H1 (cell line): Measurements from ENCODE around the gene PSTK. TPM values are rescaled to one million over a fixed set of nuclear protein-coding genes. Genes with fewer than 3 reads are reported as not detected.

Source experiments
- CTCF ChIA-PET: fragments of 300-600 bp; sonication (Branson Sonifier 250); formaldehyde crosslinking; loops from one replicate; lab custom pipeline; 2021; ENCODE audit not compliant: partially characterized antibody; lab: Charles Lee
- POLR2A ChIA-PET: fragments of 300-600 bp; sonication (Branson Sonifier 250); formaldehyde crosslinking; loops from one replicate; lab custom pipeline; 2021; ENCODE audit warnings: inconsistent platforms; ENCODE audit not compliant: partially characterized antibody; lab: Charles Lee
- DNase-seq, 2 experiments: peaks; one replicate each; pipeline versions ENCODE4 v3.0.0 to v3.0.0-alpha.2; 2010 to 2022; ENCODE audit warnings: low spot score in 2 of 2, low read depth in 1 of 2, mixed read lengths in 1 of 2
- FAIRE-seq: peaks from 2 replicates; lab custom pipeline; 2011; peaks lifted over from hg19 to GRCh38; lab: Jason Lieb, UNC
- H2AFZ ChIP-seq: 2 replicates; pipeline ENCODE4 v1.8.1; 2012; ENCODE audit warnings: low read length, inconsistent platforms
- H2AK5ac ChIP-seq: 2 replicates; pipeline ENCODE4 v1.6.1; 2013; ENCODE audit warnings: low read depth, low read length
- H2BK120ac ChIP-seq: replicated peaks from 2 replicates; pipeline ENCODE3; 2013; ENCODE audit warnings: low read depth, low read length, inconsistent platforms
- H2BK12ac ChIP-seq: 2 replicates; pipeline ENCODE4 v1.6.1; 2013; ENCODE audit warnings: low read depth, low read length
- H2BK15ac ChIP-seq: 2 replicates; pipeline ENCODE4 v1.6.1; 2013; ENCODE audit warnings: low read length
- H2BK20ac ChIP-seq: 2 replicates; pipeline ENCODE4 v1.6.1; 2013; ENCODE audit warnings: low read length
- H2BK5ac ChIP-seq: 2 replicates; pipeline ENCODE4 v1.6.1; 2013; ENCODE audit warnings: low read depth, low read length
- H3K14ac ChIP-seq: 2 replicates; pipeline ENCODE4 v1.6.1; 2013; ENCODE audit warnings: inconsistent platforms; ENCODE audit not compliant: insufficient read length
- H3K18ac ChIP-seq: 2 replicates; pipeline ENCODE4 v1.6.1; 2013; ENCODE audit warnings: low read length; ENCODE audit errors: extremely low read depth
- H3K23ac ChIP-seq: 2 replicates; pipeline ENCODE4 v1.6.1; 2013; ENCODE audit warnings: inconsistent platforms; ENCODE audit not compliant: insufficient read length
- H3K23me2 ChIP-seq: 2 replicates; pipeline ENCODE4 v1.6.1; 2013; ENCODE audit warnings: low read depth, low read length
- H3K27ac ChIP-seq: 2 replicates; pipeline ENCODE4 v1.6.1; 2011; ENCODE audit warnings: low read depth, low read length, inconsistent platforms
- H3K27me3 ChIP-seq, 4 experiments: replicated peaks in 1 of 4; 1 replicate in 1 of 4; 2 replicates in 3 of 4; pipeline versions ENCODE4 v1.6.1 to v1.8.1; 2011 to 2013; ENCODE audit warnings: low read length in 3 of 4, mild to moderate bottlenecking in 3 of 4, inconsistent platforms in 2 of 4, mixed read lengths in 2 of 4, moderate library complexity in 1 of 4; ENCODE audit not compliant: control insufficient read depth in 3 of 4, insufficient read depth in 3 of 4; ENCODE audit errors: extremely low read depth in 1 of 4
- H3K36me3 ChIP-seq, 4 experiments: 2 replicates each; pipeline versions ENCODE4 v1.6.1 to v1.8.1; 2011 to 2013; ENCODE audit warnings: mild to moderate bottlenecking in 4 of 4, low read length in 3 of 4, moderate library complexity in 2 of 4, control low read depth in 1 of 4, inconsistent platforms in 1 of 4; ENCODE audit not compliant: insufficient read depth in 4 of 4, control insufficient read depth in 2 of 4
- H3K4ac ChIP-seq: replicated peaks from 2 replicates; pipeline ENCODE3; 2013; ENCODE audit warnings: low read length, low read depth, mixed read lengths, inconsistent platforms; ENCODE audit not compliant: insufficient read length
- H3K4me1 ChIP-seq, 4 experiments: replicated peaks in 1 of 4; 1 replicate in 1 of 4; 2 replicates in 3 of 4; pipeline versions ENCODE4 v1.6.1 to v1.8.1; 2011 to 2013; ENCODE audit warnings: low read length in 3 of 4, inconsistent platforms in 2 of 4, mixed read lengths in 1 of 4; ENCODE audit not compliant: insufficient read depth in 4 of 4, control insufficient read depth in 3 of 4
- H3K4me2 ChIP-seq, 2 experiments: 2 replicates each; pipeline versions ENCODE4 v1.6.1 to v1.8.1; 2011 to 2013; ENCODE audit warnings: low read depth in 2 of 2, low read length in 2 of 2, control low read depth in 1 of 2, inconsistent platforms in 1 of 2, mild to moderate bottlenecking in 1 of 2; ENCODE audit not compliant: insufficient read depth in 1 of 2
- H3K4me3 ChIP-seq, 4 experiments: fragments of 200-600, 300-600 bp in 1 of 4; sonication (generic), shearing (Covaris generic), sonication (Bioruptor Twin) in 1 of 4; 2 replicates each; pipeline versions ENCODE4 v1.5.1 to v1.8.1; 2011 to 2016; ENCODE audit warnings: low read length in 4 of 4, low read depth in 3 of 4, control low read depth in 2 of 4, inconsistent platforms in 2 of 4, mild to moderate bottlenecking in 2 of 4, mixed read lengths in 1 of 4, moderate library complexity in 1 of 4; ENCODE audit not compliant: insufficient read depth in 2 of 4; ENCODE audit errors: extremely low read depth in 1 of 4
- H3K56ac ChIP-seq: replicated peaks from 2 replicates; pipeline ENCODE3; 2013; ENCODE audit warnings: low read depth, mild to moderate bottlenecking, mixed read lengths, low read length, inconsistent platforms; ENCODE audit not compliant: insufficient read length
- H3K79me1 ChIP-seq: 2 replicates; pipeline ENCODE4 v1.6.1; 2013; ENCODE audit warnings: low read depth, low read length, control low read depth
- H3K79me2 ChIP-seq, 2 experiments: 2 replicates each; pipeline versions ENCODE4 v1.6.1 to v1.8.1; 2012 to 2013; ENCODE audit warnings: low read length in 2 of 2, mild to moderate bottlenecking in 2 of 2, inconsistent platforms in 1 of 2; ENCODE audit not compliant: insufficient read depth in 2 of 2, control insufficient read depth in 1 of 2
- H3K9ac ChIP-seq, 4 experiments: replicated peaks in 1 of 4; 1 replicate in 1 of 4; 2 replicates in 3 of 4; pipeline versions ENCODE4 v1.6.1 to v1.8.1; 2011 to 2013; ENCODE audit warnings: low read depth in 3 of 4, low read length in 3 of 4, control low read depth in 2 of 4, mild to moderate bottlenecking in 2 of 4, moderate library complexity in 2 of 4, inconsistent platforms in 1 of 4; ENCODE audit errors: extremely low read depth in 1 of 4
- H3K9me3 ChIP-seq, 2 experiments: 2 replicates each; pipeline versions ENCODE4 v1.6.1 to v1.8.1; 2012 to 2013; ENCODE audit warnings: mild to moderate bottlenecking in 2 of 2, moderate library complexity in 2 of 2, control low read depth in 1 of 2, inconsistent platforms in 1 of 2, low read depth in 1 of 2, low read length in 1 of 2, mixed read lengths in 1 of 2; ENCODE audit not compliant: insufficient read depth in 2 of 2
- H4K20me1 ChIP-seq, 2 experiments: replicated peaks in 1 of 2; 2 replicates each; pipeline versions ENCODE3 to v1.8.1; 2011 to 2013; ENCODE audit warnings: inconsistent platforms in 2 of 2, low read length in 2 of 2, mild to moderate bottlenecking in 1 of 2; ENCODE audit not compliant: insufficient read depth in 2 of 2, control insufficient read depth in 1 of 2
- H4K5ac ChIP-seq: 2 replicates; pipeline ENCODE4 v1.6.1; 2013; ENCODE audit warnings: low read length, low read depth, mixed read lengths, inconsistent platforms; ENCODE audit not compliant: insufficient read length
- H4K8ac ChIP-seq: 2 replicates; pipeline ENCODE4 v1.8.0; 2013; ENCODE audit warnings: mild to moderate bottlenecking, moderate library complexity, low read length, inconsistent platforms; ENCODE audit not compliant: insufficient read depth; ENCODE audit errors: extremely low read depth
- H4K91ac ChIP-seq: replicated peaks from 2 replicates; pipeline ENCODE3; 2013; ENCODE audit warnings: low read length, mixed read lengths, inconsistent platforms; ENCODE audit not compliant: insufficient read length
- FOSL1 ChIP-seq: IDR thresholded peaks from 2 replicates; pipeline ENCODE4 v1.6.1; 2011; ENCODE audit warnings: mild to moderate bottlenecking, low read depth, low read length, moderate library complexity; ENCODE audit not compliant: insufficient read depth
- MAFK ChIP-seq: IDR thresholded peaks from 2 replicates; pipeline ENCODE4 v1.6.1; 2012; ENCODE audit warnings: low read depth, mild to moderate bottlenecking, improper control_type of control experiment, low read length
- POU5F1 ChIP-seq: IDR thresholded peaks from 2 replicates; pipeline ENCODE4 v1.6.1; 2011; ENCODE audit warnings: low read depth, mild to moderate bottlenecking, low read length, moderate library complexity
- SP2 ChIP-seq: IDR thresholded peaks from 2 replicates; pipeline ENCODE4 v1.6.1; 2012; ENCODE audit warnings: mild to moderate bottlenecking, low read length, inconsistent platforms
- TCF12 ChIP-seq: IDR thresholded peaks from 2 replicates; pipeline ENCODE4 v1.6.1; 2011; ENCODE audit warnings: low read depth, mild to moderate bottlenecking, low read length
- YY1 ChIP-seq: IDR thresholded peaks from 2 replicates; pipeline ENCODE4 v1.6.1; 2011; ENCODE audit warnings: low read depth, mild to moderate bottlenecking, low read length
- WGBS, 2 experiments: shearing (Covaris generic) in 1 of 2; methylation state at CpG; one replicate each; pipeline versions ENCODE4 v1.1.6 to v1.1.7; 2013 to 2015; ENCODE audit warnings: low lambda C conversion rate in 2 of 2, mixed read lengths in 2 of 2, inconsistent platforms in 1 of 2, low coverage in 1 of 2, missing lambda C conversion rate in 1 of 2; ENCODE audit not compliant: insufficient replicate concordance in 2 of 2, insufficient coverage in 1 of 2, insufficient read length in 1 of 2; ENCODE audit errors: extremely low coverage in 1 of 2, missing lambda C conversion rate in 1 of 2; 5-methylcytosine and 5-hydroxymethylcytosine counted together
- polyA plus RNA-seq, 7 experiments: library from polyadenylated mRNA; depleted of rRNA in 3 of 7; stranded (reverse) in 5 of 7; unstranded in 2 of 7; fragments of >200 nt in 5 of 7; fragments of 200-250 nt in 2 of 7; gene quantifications; 1 replicate in 5 of 7; 2 replicates in 1 of 7; 4 replicates in 1 of 7; pipeline versions ENCODE4 v1.2.1 to v1.2.3, GENCODE V29; 2011 to 2013; ENCODE audit warnings: missing spikeins in 2 of 7, mixed read lengths in 2 of 7
- total RNA-seq: library from RNA; stranded (reverse); fragmentation: NEBNext Ultra II Directional; extraction: Animal tissue kit (Norgen Biotek cat#: 25700); gene quantifications from 2 replicates; pipeline ENCODE4 v1.2.1, GENCODE V29; 2021

The PSTK gene
- total and polyA plus RNA-seq, 2 of the 8 experiments (the other 6 are each of a cell fraction or from before 2014, with no cell fraction given), result 4.4 to 6.6 TPM

- Histone ChIP-seq H4K91ac (no peak overlapping the region), H3K4me3 (no peak overlapping the region), H2AK5ac (no peak overlapping the region), H2BK20ac (no peak overlapping the region), H2BK15ac (no peak overlapping the region), H4K5ac (no peak overlapping the region), H3K4me2 (no peak overlapping the region), H3K79me2 (no peaks in the 10 kb centered on the region), H3K56ac (no peak overlapping the region), H3K36me3 (peaks cover 2 to 18% (median 8%) of the 10 kb centered on the region in 4 experiments; a peak in 6 of 8 replicates), H2BK12ac (no peak overlapping the region), H3K23me2 (no peaks in the 10 kb centered on the region), H3K23ac (no peak overlapping the region), H4K8ac (no peak overlapping the region), H3K4me1 (no peaks in the 10 kb centered on the region), H3K9me3 (no peaks in the 10 kb centered on the region), H4K20me1 (no peaks in the 10 kb centered on the region), H3K4ac (no peak overlapping the region), H3K27ac (no peak overlapping the region), H3K9ac (peak overlapping the region in 1 of 4 experiments; percentile 34; a peak in 1 of 7 replicates), H3K14ac (no peak overlapping the region), H2BK120ac (no peak overlapping the region), H2AFZ (no peak overlapping the region), H3K18ac (no peak overlapping the region), H3K79me1 (no peaks in the 10 kb centered on the region), H3K27me3 (no peaks in the 10 kb centered on the region), H2BK5ac (no peak overlapping the region)
- ChIA-PET POLR2A (interaction anchor here (0.7 kb wide), 1 partner anchor 18 kb away, joined by 3 read pairs; no protein-coding TSS in a partner anchor), CTCF (interaction anchor here (4.5 kb wide), 1 partner anchor 11 kb away, joined by 31 read pairs; the partner anchor contains the start of gene PSTK)
- FAIRE-seq (no peak), DNase-seq (no peak)
- no peak for TF ChIP-seq MAFK
- no peak for TF ChIP-seq SP2
- no peak for TF ChIP-seq TCF12
- no peak for TF ChIP-seq POU5F1
- TF ChIP-seq YY1, result no peak
- no peak for TF ChIP-seq FOSL1
- WGBS, 2 experiments, result 96% methylated on average over 1 of the region's 1 CpG; no CpG with 5 or more reads in 1 of the 2 experiments
These were observed 11.9 kb downstream of the PSTK start for GRCh38 chr10:122992031-122992585.
